OCI-LY1 (cell line): ENCODE data around the gene OR13J1.

Experiments
- CTCF ChIP-seq: fragments of 200-600 bp; sonication (generic), shearing (Covaris generic); IDR thresholded peaks from 2 replicates; pipeline ENCODE4 v1.5.1; 2017; ENCODE audit warnings: mild to moderate bottlenecking, antibody characterized with exemption, low read length, moderate library complexity, mixed read lengths
- EZH2 ChIP-seq: fragments of 200-600 bp; sonication (generic), shearing (Covaris generic); IDR thresholded peaks from 2 replicates; pipeline ENCODE4 v1.8.0; 2017; ENCODE audit warnings: borderline replicate concordance, mixed run types, mild to moderate bottlenecking, antibody characterized with exemption, low read length, moderate library complexity, mixed read lengths

- TF ChIP-seq CTCF (no peak), EZH2 (no peak)
Observed at GRCh38 chr9:35859310-35859989, 10.8 kb downstream of the OR13J1 start.
